ENCODE measurements around the gene B4GALNT1. TPM values are rescaled to one million over a fixed set of nuclear protein-coding genes. Genes with fewer than 3 reads are reported as not detected.
"Not testable (repeated sequence)": the region's sequence is repeated elsewhere in the genome, so short reads cannot be mapped to it uniquely, and the experiment has no call there.

B4GALNT1 gene
- total RNA-seq, 3 donors from 2014 or later = 0.64 to 2.2 (median 0.65) TPM

GRCh38 chr12:57638096-57638495 lies 5.1 kb upstream of the B4GALNT1 start:
- TF ChIP-seq CTCF (IDR thresholded peaks at IDR 0.05) = no peak
- DNase-seq (no peak), ATAC-seq (no peak)
- H3K36me3 ChIP-seq (ENCODE audit: low read depth) = no peaks in the 10 kb centered on the region
- H3K4me1 ChIP-seq (ENCODE audit: low read depth) = peaks cover 5% of the 10 kb centered on the region
- intact Hi-C loops (cut with DNase I, micrococcal nuclease) = no loop called here
- H3K4me3 ChIP-seq = no peak overlapping the region
- no peaks in the 10 kb centered on the region for H3K9me3 ChIP-seq

- Histone ChIP-seq H3K36me3 (ENCODE audit: low read depth) (no peaks in the 10 kb centered on the region), H3K4me3 (no peak overlapping the region), H3K9me3 (no peaks in the 10 kb centered on the region), H3K4me1 (ENCODE audit: low read depth) (peaks cover 9% of the 10 kb centered on the region)
- no peak for TF ChIP-seq CTCF (IDR thresholded peaks at IDR 0.05)
- intact Hi-C loops (cut with DNase I, micrococcal nuclease) = no loop called here
- no peak for ATAC-seq
- DNase-seq = no peak
Observed at GRCh38 chr12:57637364-57637763, 4.4 kb upstream of the B4GALNT1 start.

- H3K4me1 ChIP-seq (ENCODE audit: low read depth) = peaks cover 13% of the 10 kb centered on the region
- DNase-seq; H3K9me3 ChIP-seq; H3K4me3 ChIP-seq; intact Hi-C loops (cut with DNase I, micrococcal nuclease); H3K36me3 ChIP-seq (ENCODE audit: low read depth); ATAC-seq: not testable (repeated sequence)
Observed at GRCh38 chr12:57636731-57637130, 3.7 kb upstream of the B4GALNT1 start.

- ATAC-seq (peak; percentile 17), DNase-seq (no peak)
- no peak for TF ChIP-seq CTCF (IDR thresholded peaks at IDR 0.05)
- Histone ChIP-seq H3K4me3 (no peak overlapping the region), H3K36me3 (ENCODE audit: low read depth) (no peaks in the 10 kb centered on the region), H3K9me3 (no peaks in the 10 kb centered on the region), H3K4me1 (ENCODE audit: low read depth) (peaks cover 13% of the 10 kb centered on the region)
- intact Hi-C loops (cut with DNase I, micrococcal nuclease) = no loop called here
Observed at GRCh38 chr12:57632073-57632957, 686 bp downstream of the B4GALNT1 start.

GRCh38 chr12:57631566-57632072 lies 1.4 kb downstream of the B4GALNT1 start:
- TF ChIP-seq CTCF (IDR thresholded peaks at IDR 0.05) = no peak
- H3K9me3 ChIP-seq = no peaks in the 10 kb centered on the region
- intact Hi-C loops (cut with DNase I, micrococcal nuclease) = no loop called here

GRCh38 chr12:57630891-57631433 lies 2.0 kb downstream of the B4GALNT1 start:
- H3K4me1 ChIP-seq (ENCODE audit: low read depth) = peaks cover 13% of the 10 kb centered on the region
- intact Hi-C loops (cut with DNase I, micrococcal nuclease) = no loop called here
- H3K36me3 ChIP-seq (ENCODE audit: low read depth) = no peaks in the 10 kb centered on the region
- H3K4me3 ChIP-seq = no peak overlapping the region
- no peak for DNase-seq
- no peak for TF ChIP-seq CTCF (IDR thresholded peaks at IDR 0.05)
- ATAC-seq = no peak
- no peaks in the 10 kb centered on the region for H3K9me3 ChIP-seq

More at GRCh38 chr12:57631566-57632072, 1.4 kb downstream of the B4GALNT1 start:
- no peak for ATAC-seq
- H3K36me3 ChIP-seq (ENCODE audit: low read depth) = no peaks in the 10 kb centered on the region
- peaks cover 13% of the 10 kb centered on the region for H3K4me1 ChIP-seq (ENCODE audit: low read depth)
- H3K4me3 ChIP-seq = no peak overlapping the region
- no peak for DNase-seq
